Measurements from ENCODE around the gene SPTB.

The SPTB gene

GRCh38 chr14:64788706-64789105 lies 91.0 kb downstream of the SPTB start:
- DNase-seq (ENCODE audit: low read depth), result no peak

- DNase-seq (ENCODE audit: low read depth), result no peak
Observed at GRCh38 chr14:64787619-64788018, 92.1 kb downstream of the SPTB start.

- DNase-seq (ENCODE audit: low read depth), result no peak
Observed at GRCh38 chr14:64786296-64787149, 93.2 kb downstream of the SPTB start.

GRCh38 chr14:64784006-64784405 lies 95.7 kb downstream of the SPTB start:
- DNase-seq (ENCODE audit: low read depth), result no peak

- no peak for DNase-seq (ENCODE audit: low read depth)
Observed at GRCh38 chr14:64782196-64782595, 97.5 kb downstream of the SPTB start.

GRCh38 chr14:64779472-64779871 lies 100.2 kb downstream of the SPTB start:
- DNase-seq (ENCODE audit: low read depth), result no peak

- no peak for DNase-seq (ENCODE audit: low read depth)
Observed at GRCh38 chr14:64778104-64778754, 101.5 kb downstream of the SPTB start.

GRCh38 chr14:64777461-64777860 lies 102.2 kb downstream of the SPTB start:
- no peak for DNase-seq (ENCODE audit: low read depth)

GRCh38 chr14:64775081-64775777 lies 104.5 kb downstream of the SPTB start:
- no peak for DNase-seq (ENCODE audit: low read depth)

GRCh38 chr14:64774272-64774671 lies 105.4 kb downstream of the SPTB start:
- no peak for DNase-seq (ENCODE audit: low read depth)

GRCh38 chr14:64773577-64773976 lies 106.1 kb downstream of the SPTB start:
- DNase-seq (ENCODE audit: low read depth), result no peak

- DNase-seq (ENCODE audit: low read depth), result no peak
Observed at GRCh38 chr14:64773046-64773445, 106.7 kb downstream of the SPTB start.

GRCh38 chr14:64772397-64772950 lies 107.2 kb downstream of the SPTB start:
- DNase-seq (ENCODE audit: low read depth), result no peak

GRCh38 chr14:64771161-64771560 lies 108.5 kb downstream of the SPTB start:
- DNase-seq (ENCODE audit: low read depth), result no peak

GRCh38 chr14:64770751-64771150 lies 109.0 kb downstream of the SPTB start:
- DNase-seq (ENCODE audit: low read depth), result no peak

GRCh38 chr14:64769096-64770020 lies 110.3 kb downstream of the SPTB start:
- DNase-seq (ENCODE audit: low read depth), result no peak

GRCh38 chr14:64768401-64769095 lies 111.2 kb downstream of the SPTB start:
- DNase-seq (ENCODE audit: low read depth), result no peak

- no peak for DNase-seq (ENCODE audit: low read depth)
Observed at GRCh38 chr14:64767215-64767964, 112.3 kb downstream of the SPTB start.

- DNase-seq (ENCODE audit: low read depth), result no peak
Observed at GRCh38 chr14:64766430-64767151, 113.1 kb downstream of the SPTB start.

All from activated T-cell treated with anti-CD3 and anti-CD28 coated beads for 48 hours (primary cell).